ENCODE measurements around the gene HOXC4. TPM values are rescaled to one million over a fixed set of nuclear protein-coding genes. Genes with fewer than 3 reads are reported as not detected.

The HOXC4 gene
- polyA plus RNA-seq, 1 donor from 2014 or later = not detected

DNA sequence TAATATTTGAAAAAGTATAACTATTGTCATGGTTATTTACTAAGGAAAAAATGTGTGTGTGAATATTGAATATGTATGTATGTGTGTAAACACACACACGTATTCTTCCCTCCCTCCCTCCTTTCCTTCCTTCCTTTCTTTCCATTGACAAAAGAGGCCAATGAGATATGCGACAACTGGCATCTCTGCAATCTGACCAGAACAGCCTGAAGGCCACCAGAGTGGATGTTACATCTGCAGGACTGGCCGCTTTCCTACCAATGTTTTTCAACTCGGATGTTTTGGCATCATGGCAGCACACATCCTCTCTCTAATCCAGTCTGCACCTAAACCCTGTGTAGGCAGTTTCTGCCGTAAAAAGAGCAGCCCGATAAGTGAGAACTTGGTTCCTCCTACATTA is 20.7 kb downstream of the HOXC4 start:
- Histone ChIP-seq H3F3A (ENCODE audit: insufficient read depth, low read length, poor library complexity, severe bottlenecking) (no peaks in the 10 kb centered on the region), H3K4me2 (ENCODE audit: low read length) (no peak overlapping the region), H3K27me3 (ENCODE audit: insufficient read depth, low read depth, low read length) (peaks cover 82% of the 10 kb centered on the region), H3K79me2 (replicated peaks; ENCODE audit: insufficient read depth, low read length) (no peaks in the 10 kb centered on the region), H4K20me1 (ENCODE audit: insufficient read depth) (no peaks in the 10 kb centered on the region), H3K36me3 (ENCODE audit: insufficient read depth, low read length) (no peaks in the 10 kb centered on the region), H3K4me3 (ENCODE audit: low read length) (no peak overlapping the region), H3K27ac (ENCODE audit: low read length) (no peak overlapping the region), H2AFZ (ENCODE audit: low read depth, low read length) (no peak overlapping the region), H3K9me2 (ENCODE audit: insufficient read depth, low read length) (no peaks in the 10 kb centered on the region), H3K9me3 (ENCODE audit: low read length) (no peaks in the 10 kb centered on the region), H3K9ac (ENCODE audit: low read length) (no peak overlapping the region)
- no peak for TF ChIP-seq EZH2 (IDR thresholded peaks at IDR 0.05; ENCODE audit: borderline replicate concordance, insufficient read depth, low read length, poor library complexity, severe bottlenecking)
- no peak for TF ChIP-seq SMC3 (conservative IDR thresholded peaks at IDR 0.05; ENCODE audit: poor library complexity)
- TF ChIP-seq RAD21 (conservative IDR thresholded peaks at IDR 0.05) = no peak
- no peak for TF ChIP-seq POLR2AphosphoS5 (IDR thresholded peaks at IDR 0.05)
- TF ChIP-seq TAF1 (IDR thresholded peaks at IDR 0.05; ENCODE audit: low read depth) = no peak
- TF ChIP-seq, protein P1, sequence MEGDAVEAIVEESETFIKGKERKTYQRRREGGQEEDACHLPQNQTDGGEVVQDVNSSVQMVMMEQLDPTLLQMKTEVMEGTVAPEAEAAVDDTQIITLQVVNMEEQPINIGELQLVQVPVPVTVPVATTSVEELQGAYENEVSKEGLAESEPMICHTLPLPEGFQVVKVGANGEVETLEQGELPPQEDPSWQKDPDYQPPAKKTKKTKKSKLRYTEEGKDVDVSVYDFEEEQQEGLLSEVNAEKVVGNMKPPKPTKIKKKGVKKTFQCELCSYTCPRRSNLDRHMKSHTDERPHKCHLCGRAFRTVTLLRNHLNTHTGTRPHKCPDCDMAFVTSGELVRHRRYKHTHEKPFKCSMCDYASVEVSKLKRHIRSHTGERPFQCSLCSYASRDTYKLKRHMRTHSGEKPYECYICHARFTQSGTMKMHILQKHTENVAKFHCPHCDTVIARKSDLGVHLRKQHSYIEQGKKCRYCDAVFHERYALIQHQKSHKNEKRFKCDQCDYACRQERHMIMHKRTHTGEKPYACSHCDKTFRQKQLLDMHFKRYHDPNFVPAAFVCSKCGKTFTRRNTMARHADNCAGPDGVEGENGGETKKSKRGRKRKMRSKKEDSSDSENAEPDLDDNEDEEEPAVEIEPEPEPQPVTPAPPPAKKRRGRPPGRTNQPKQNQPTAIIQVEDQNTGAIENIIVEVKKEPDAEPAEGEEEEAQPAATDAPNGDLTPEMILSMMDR (IDR thresholded peaks at IDR 0.05; ENCODE audit: poor library complexity, severe bottlenecking) = no peak
- TF ChIP-seq, protein P2, sequence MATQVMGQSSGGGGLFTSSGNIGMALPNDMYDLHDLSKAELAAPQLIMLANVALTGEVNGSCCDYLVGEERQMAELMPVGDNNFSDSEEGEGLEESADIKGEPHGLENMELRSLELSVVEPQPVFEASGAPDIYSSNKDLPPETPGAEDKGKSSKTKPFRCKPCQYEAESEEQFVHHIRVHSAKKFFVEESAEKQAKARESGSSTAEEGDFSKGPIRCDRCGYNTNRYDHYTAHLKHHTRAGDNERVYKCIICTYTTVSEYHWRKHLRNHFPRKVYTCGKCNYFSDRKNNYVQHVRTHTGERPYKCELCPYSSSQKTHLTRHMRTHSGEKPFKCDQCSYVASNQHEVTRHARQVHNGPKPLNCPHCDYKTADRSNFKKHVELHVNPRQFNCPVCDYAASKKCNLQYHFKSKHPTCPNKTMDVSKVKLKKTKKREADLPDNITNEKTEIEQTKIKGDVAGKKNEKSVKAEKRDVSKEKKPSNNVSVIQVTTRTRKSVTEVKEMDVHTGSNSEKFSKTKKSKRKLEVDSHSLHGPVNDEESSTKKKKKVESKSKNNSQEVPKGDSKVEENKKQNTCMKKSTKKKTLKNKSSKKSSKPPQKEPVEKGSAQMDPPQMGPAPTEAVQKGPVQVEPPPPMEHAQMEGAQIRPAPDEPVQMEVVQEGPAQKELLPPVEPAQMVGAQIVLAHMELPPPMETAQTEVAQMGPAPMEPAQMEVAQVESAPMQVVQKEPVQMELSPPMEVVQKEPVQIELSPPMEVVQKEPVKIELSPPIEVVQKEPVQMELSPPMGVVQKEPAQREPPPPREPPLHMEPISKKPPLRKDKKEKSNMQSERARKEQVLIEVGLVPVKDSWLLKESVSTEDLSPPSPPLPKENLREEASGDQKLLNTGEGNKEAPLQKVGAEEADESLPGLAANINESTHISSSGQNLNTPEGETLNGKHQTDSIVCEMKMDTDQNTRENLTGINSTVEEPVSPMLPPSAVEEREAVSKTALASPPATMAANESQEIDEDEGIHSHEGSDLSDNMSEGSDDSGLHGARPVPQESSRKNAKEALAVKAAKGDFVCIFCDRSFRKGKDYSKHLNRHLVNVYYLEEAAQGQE (IDR thresholded peaks at IDR 0.05; ENCODE audit: borderline replicate concordance) = no peak
- no peak for TF ChIP-seq EP300 (conservative IDR thresholded peaks at IDR 0.05; ENCODE audit: poor library complexity, severe bottlenecking)
- no peak for TF ChIP-seq MXI1 (conservative IDR thresholded peaks at IDR 0.05; ENCODE audit: poor library complexity, severe bottlenecking)

DNA sequence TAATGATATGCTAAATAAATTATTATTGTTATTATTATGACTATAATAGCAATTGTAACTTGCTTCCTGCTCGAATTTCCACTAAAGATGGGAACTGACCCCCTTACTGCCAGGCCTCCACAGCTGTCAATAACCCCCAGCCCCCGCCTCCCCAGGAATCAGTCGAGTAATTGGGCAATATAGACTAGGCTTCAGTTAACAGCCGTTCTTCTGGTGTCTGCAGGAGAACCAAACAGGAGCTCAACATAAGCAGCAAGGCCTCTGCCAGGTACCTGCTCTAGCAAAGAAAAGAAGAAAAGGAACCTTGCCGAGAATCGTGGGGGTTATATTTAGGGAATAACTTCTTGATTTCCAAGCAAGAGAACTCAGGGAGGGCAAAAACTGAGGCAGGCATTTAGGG is 21.8 kb downstream of the HOXC4 start:
- H3K27ac ChIP-seq (ENCODE audit: low read length) = no peak overlapping the region
- H4K20me1 ChIP-seq (ENCODE audit: insufficient read depth) = no peaks in the 10 kb centered on the region
- H3K27me3 ChIP-seq (ENCODE audit: insufficient read depth, low read depth, low read length) = peaks cover 87% of the 10 kb centered on the region
- H3F3A ChIP-seq (ENCODE audit: insufficient read depth, low read length, poor library complexity, severe bottlenecking) = no peaks in the 10 kb centered on the region
- no peak overlapping the region for H3K4me3 ChIP-seq (ENCODE audit: low read length)
- TF ChIP-seq MXI1 (conservative IDR thresholded peaks at IDR 0.05; ENCODE audit: poor library complexity, severe bottlenecking) (no peak), RAD21 (conservative IDR thresholded peaks at IDR 0.05) (no peak), EP300 (conservative IDR thresholded peaks at IDR 0.05; ENCODE audit: poor library complexity, severe bottlenecking) (no peak), SMC3 (conservative IDR thresholded peaks at IDR 0.05; ENCODE audit: poor library complexity) (no peak), EZH2 (IDR thresholded peaks at IDR 0.05; ENCODE audit: borderline replicate concordance, insufficient read depth, low read length, poor library complexity, severe bottlenecking) (no peak), POLR2AphosphoS5 (IDR thresholded peaks at IDR 0.05) (no peak), TAF1 (IDR thresholded peaks at IDR 0.05; ENCODE audit: low read depth) (no peak)
- TF ChIP-seq, protein P1 (IDR thresholded peaks at IDR 0.05; ENCODE audit: poor library complexity, severe bottlenecking) = no peak
- TF ChIP-seq, protein P2 (IDR thresholded peaks at IDR 0.05; ENCODE audit: borderline replicate concordance) = no peak
- no peaks in the 10 kb centered on the region for H3K79me2 ChIP-seq (replicated peaks; ENCODE audit: insufficient read depth, low read length)
- no peak overlapping the region for H3K9ac ChIP-seq (ENCODE audit: low read length)
- no peak overlapping the region for H3K4me2 ChIP-seq (ENCODE audit: low read length)
- H2AFZ ChIP-seq (ENCODE audit: low read depth, low read length) = no peak overlapping the region
- no peaks in the 10 kb centered on the region for H3K36me3 ChIP-seq (ENCODE audit: insufficient read depth, low read length)
- no peaks in the 10 kb centered on the region for H3K9me3 ChIP-seq (ENCODE audit: low read length)
- H3K9me2 ChIP-seq (ENCODE audit: insufficient read depth, low read length) = no peaks in the 10 kb centered on the region
